ENCODE data around the gene CPNE4.

GRCh38 chr3:131899021-131899420 lies 135.8 kb downstream of the CPNE4 start:
- TF ChIP-seq, protein P1, sequence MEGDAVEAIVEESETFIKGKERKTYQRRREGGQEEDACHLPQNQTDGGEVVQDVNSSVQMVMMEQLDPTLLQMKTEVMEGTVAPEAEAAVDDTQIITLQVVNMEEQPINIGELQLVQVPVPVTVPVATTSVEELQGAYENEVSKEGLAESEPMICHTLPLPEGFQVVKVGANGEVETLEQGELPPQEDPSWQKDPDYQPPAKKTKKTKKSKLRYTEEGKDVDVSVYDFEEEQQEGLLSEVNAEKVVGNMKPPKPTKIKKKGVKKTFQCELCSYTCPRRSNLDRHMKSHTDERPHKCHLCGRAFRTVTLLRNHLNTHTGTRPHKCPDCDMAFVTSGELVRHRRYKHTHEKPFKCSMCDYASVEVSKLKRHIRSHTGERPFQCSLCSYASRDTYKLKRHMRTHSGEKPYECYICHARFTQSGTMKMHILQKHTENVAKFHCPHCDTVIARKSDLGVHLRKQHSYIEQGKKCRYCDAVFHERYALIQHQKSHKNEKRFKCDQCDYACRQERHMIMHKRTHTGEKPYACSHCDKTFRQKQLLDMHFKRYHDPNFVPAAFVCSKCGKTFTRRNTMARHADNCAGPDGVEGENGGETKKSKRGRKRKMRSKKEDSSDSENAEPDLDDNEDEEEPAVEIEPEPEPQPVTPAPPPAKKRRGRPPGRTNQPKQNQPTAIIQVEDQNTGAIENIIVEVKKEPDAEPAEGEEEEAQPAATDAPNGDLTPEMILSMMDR (IDR thresholded peaks at IDR 0.05; ENCODE audit: extremely low read depth in 1 of 2, insufficient read depth in 1 of 2, low read depth in 1 of 2, low read length in 2 of 2): no peak
- TF ChIP-seq POLR2AphosphoS5 (IDR thresholded peaks at IDR 0.05; ENCODE audit: insufficient read depth, low read depth, low read length) (no peak), EZH2 (IDR thresholded peaks at IDR 0.05; ENCODE audit: borderline replicate concordance, low read depth, low read length, severe bottlenecking) (no peak), POLR2A (IDR thresholded peaks at IDR 0.05; ENCODE audit: low read depth, low read length) (no peak), MYC (IDR thresholded peaks at IDR 0.05; ENCODE audit: low read depth, low read length) (no peak), GATA2 (IDR thresholded peaks at IDR 0.05; ENCODE audit: insufficient read depth, insufficient read length, low read depth, low read length) (no peak), FOS (IDR thresholded peaks at IDR 0.05; ENCODE audit: borderline replicate concordance, insufficient read depth, low read length) (no peak), JUN (IDR thresholded peaks at IDR 0.05; ENCODE audit: borderline replicate concordance, insufficient read depth, insufficient read length, low read depth) (no peak)
- TF ChIP-seq, protein P2, sequence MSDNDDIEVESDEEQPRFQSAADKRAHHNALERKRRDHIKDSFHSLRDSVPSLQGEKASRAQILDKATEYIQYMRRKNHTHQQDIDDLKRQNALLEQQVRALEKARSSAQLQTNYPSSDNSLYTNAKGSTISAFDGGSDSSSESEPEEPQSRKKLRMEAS (IDR thresholded peaks at IDR 0.05; ENCODE audit: insufficient read depth, insufficient read length): no peak

Measured in endothelial cell of umbilical vein (primary cell).